T-helper 1 cell treated with Interleukin-12 subunit alpha and Interleukin-12 subunit beta and Interleukin-4 antibody, amounts not matched to agents 30 μg/mL and 1 μg/mL, for 36 hours (primary cell): ENCODE results near the gene PDXK.
"Not testable (repeated sequence)": the region's sequence is repeated elsewhere in the genome, so short reads cannot be mapped to it uniquely, and the experiment has no call there.

Experiments
- H3K27ac Mint-ChIP-seq: one replicate; pipeline ENCODE4 v1.8.0; 2021; ENCODE audit warnings: mild to moderate bottlenecking, mixed read lengths
- H3K27me3 Mint-ChIP-seq: one replicate; pipeline ENCODE4 v1.8.0; 2021; ENCODE audit warnings: low read depth, mixed read lengths
- H3K36me3 Mint-ChIP-seq: one replicate; pipeline ENCODE4 v1.8.0; 2021; ENCODE audit warnings: low read depth, mixed read lengths
- H3K4me1 Mint-ChIP-seq: one replicate; pipeline ENCODE4 v1.8.0; 2021; ENCODE audit warnings: low read depth, mixed read lengths
- H3K4me3 Mint-ChIP-seq: one replicate; pipeline ENCODE4 v1.8.0; 2021; ENCODE audit warnings: mild to moderate bottlenecking, moderate library complexity, mixed read lengths
- H3K9me3 Mint-ChIP-seq: one replicate; pipeline ENCODE4 v1.8.0; 2021; ENCODE audit warnings: mixed read lengths

The PDXK gene

DNA sequence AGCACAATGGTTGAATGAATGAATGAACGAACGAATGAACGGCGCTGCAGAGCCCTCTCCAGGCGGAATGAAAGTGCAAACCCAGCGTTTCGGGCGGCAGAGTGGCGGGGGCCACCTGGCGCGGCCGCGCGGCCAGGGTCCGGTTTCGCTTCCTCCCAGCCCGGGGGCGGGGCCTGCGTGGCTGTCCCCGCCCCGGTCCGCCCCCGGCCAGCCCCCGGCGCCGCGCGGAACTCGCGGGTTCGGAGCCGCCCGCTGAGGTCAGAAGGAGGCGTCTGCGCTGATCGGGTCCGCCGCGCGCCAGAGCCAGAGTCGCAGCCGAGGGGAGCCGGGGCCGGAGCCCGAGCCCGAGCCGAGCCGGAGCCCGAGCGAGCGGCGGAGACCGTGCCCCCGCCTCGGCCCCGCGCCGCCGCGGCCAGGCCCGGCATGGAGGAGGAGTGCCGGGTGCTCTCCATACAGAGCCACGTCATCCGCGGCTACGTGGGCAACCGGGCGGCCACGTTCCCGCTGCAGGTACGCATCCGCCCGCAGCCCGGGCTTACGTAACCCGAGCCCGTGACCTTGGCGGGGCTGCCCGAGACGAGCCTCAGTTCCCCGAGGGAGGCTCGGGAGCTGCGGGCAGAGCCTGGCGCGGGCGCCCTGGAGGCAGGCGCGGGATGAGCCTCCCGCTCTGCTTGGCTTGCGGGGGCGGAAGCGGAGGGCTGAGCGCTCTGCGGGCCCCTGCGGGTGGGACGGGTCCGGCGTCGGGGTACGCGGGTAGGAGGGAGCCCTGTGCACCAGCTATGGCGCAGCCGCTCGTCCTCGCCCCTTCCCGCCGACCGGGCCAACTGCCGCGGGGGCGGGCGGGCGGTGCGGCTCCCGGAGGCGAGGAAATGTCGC is at the start of gene PDXK:
PDXK (plus strand) TSS at position 258 of the 876 bp plus-strand sequence; CDS start at position 424, 166 bp downstream.
- peak within 1 kb of the TSS; percentile 82 for H3K27ac Mint-ChIP-seq
- H3K27me3 Mint-ChIP-seq, result peaks cover 15% of the 10 kb centered on the region
- no peaks in the 10 kb centered on the region for H3K9me3 Mint-ChIP-seq
- H3K4me1 Mint-ChIP-seq, result peaks cover 27% of the 10 kb centered on the region
- H3K36me3 Mint-ChIP-seq, result peaks cover 7% of the 10 kb centered on the region
- peak within 1 kb of the TSS; percentile 85 for H3K4me3 Mint-ChIP-seq

DNA sequence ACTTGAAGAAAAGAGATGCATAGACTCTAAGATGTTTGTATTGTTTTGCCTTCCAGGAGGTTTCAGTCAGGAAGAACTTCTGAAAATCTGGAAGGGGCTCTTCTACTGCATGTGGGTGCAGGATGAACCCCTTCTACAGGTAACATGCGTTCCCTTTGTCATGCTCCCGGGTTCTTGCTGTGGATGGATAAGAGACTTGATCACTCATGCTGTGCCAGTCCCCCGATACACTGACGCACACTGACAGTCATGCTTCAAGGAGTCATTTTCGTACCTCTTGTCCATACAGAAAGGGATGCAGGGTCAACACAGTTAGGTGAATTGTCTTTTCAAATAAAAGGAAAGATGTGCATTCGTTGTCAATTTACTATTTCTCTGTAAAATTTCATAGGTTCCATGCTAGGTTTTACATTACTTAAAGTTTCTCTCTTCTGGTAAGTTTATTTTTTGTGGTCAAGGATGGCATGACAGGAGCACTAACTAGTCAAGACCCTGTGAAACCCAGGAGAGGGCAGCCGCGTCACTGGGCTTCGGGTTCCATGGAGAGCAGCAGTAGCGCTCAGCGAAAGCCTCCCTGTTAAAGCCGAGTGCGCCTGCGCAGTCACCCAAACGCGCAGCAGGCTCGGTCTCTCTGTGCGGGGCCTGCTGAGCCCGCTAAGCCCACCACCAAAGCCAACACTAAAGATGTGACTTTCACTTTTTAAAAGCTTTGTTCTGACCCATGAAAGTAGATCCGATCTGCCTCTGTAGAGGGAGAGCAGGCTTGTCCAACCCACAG is 48.9 kb upstream of the PDXK start:
- H3K27me3 Mint-ChIP-seq, result no peaks in the 10 kb centered on the region
- H3K4me1 Mint-ChIP-seq, result peaks cover 4% of the 10 kb centered on the region

DNA sequence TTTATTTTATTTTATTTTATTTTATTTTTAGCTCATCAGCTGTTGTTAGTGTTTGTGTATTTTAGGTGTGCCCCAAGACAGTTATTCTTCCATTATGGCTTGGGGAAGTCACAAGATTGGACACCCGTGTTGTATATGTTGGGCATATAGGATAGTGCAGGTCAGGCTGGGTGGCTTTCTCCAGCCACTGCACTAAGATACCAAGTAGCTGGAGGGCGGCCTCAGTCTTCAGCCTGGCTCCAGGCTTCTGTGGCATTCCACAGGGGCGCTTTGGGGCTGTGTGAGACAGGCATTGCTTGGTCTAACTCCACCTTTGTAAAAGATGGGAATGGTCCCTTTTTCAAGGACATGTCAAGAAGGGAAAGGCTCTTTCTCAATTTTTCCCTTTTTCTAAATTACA is 43.1 kb upstream of the PDXK start:
- H3K4me3 Mint-ChIP-seq, result no peak overlapping the region
- H3K36me3 Mint-ChIP-seq, result peaks cover 33% of the 10 kb centered on the region
- H3K27me3 Mint-ChIP-seq, result no peaks in the 10 kb centered on the region
- no peak overlapping the region for H3K27ac Mint-ChIP-seq
- peaks cover 7% of the 10 kb centered on the region for H3K4me1 Mint-ChIP-seq
- H3K9me3 Mint-ChIP-seq, result no peaks in the 10 kb centered on the region

More for the DNA sequence above, 48.9 kb upstream of the PDXK start:
- H3K9me3 Mint-ChIP-seq, result peaks cover 7% of the 10 kb centered on the region
- no peak overlapping the region for H3K4me3 Mint-ChIP-seq
- H3K27ac Mint-ChIP-seq, result no peak overlapping the region
- H3K36me3 Mint-ChIP-seq, result peaks cover 37% of the 10 kb centered on the region

DNA sequence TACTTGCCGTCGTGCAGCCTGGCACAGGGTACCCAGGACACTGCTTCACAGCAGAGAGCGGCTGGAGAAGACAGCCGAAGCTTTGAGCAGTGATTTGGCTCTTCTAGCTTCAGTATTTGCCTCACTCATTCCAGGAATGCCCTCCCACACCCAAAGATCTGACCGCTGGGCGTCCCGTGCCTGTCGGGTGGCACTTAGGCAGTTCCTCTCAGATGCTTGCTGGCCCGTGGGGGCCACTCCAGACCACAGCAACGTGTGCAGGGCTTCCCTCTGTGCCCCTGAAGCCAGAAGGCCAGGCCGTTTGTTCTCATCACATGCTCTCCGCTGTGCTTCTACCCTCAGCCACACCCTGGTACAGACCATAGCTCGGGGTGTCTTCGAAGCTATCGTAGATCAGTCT is 42.5 kb upstream of the PDXK start:
- Mint-ChIP-seq H3K36me3 (peaks cover 33% of the 10 kb centered on the region), H3K9me3 (no peaks in the 10 kb centered on the region), H3K4me3 (no peak overlapping the region), H3K27ac (no peak overlapping the region), H3K4me1 (peaks cover 7% of the 10 kb centered on the region), H3K27me3 (no peaks in the 10 kb centered on the region)

DNA sequence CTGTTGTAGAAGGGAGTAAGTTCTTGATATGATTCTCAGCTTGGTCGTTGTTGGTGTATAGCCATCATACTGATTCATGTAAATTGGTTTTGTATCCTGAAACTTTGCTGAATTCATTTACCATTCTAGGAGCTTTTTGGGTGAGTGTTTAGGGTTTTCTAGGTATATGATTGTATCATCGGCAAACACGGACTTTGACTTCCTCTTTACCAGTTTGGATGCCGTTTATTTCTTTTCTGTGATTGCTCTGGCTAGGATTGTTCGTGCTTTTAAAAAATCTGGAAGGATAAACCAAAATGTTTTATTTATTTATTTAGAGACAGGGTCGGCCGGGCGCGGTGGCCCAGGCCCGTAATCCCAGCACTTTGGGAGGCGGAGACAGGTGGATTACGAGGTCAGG is 39.0 kb upstream of the PDXK start:
- H3K36me3 Mint-ChIP-seq, result peaks cover 37% of the 10 kb centered on the region
- H3K27me3 Mint-ChIP-seq, result no peaks in the 10 kb centered on the region
- H3K27ac Mint-ChIP-seq, result peak overlapping the region; percentile 6
- H3K9me3 Mint-ChIP-seq, result no peaks in the 10 kb centered on the region
- H3K4me1 Mint-ChIP-seq, result peaks cover 15% of the 10 kb centered on the region
- no peak overlapping the region for H3K4me3 Mint-ChIP-seq

DNA sequence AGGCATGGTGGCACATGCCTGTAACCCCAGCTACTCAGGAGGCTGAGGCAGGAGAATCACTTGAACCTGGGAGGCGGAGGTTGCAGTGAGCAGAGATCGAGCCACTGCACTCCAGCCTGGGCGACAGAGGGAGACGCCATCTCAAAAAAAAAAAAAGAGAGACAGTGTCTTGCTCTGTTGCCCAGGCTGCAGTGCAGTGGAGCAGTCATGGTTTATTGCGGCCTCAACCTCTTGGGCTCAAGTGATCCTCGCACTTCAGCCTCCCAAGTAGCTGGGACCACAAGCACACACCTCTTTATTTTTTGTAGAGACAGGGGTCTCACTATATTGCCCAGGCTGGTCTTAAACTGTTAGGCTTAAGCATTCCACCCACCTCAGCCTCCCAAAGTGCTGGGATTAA is 38.5 kb upstream of the PDXK start:
- Mint-ChIP-seq H3K36me3 (peaks cover 40% of the 10 kb centered on the region), H3K4me1 (peaks cover 16% of the 10 kb centered on the region)
- not testable (repeated sequence) for H3K27me3 Mint-ChIP-seq, H3K27ac Mint-ChIP-seq, H3K4me3 Mint-ChIP-seq, H3K9me3 Mint-ChIP-seq

DNA sequence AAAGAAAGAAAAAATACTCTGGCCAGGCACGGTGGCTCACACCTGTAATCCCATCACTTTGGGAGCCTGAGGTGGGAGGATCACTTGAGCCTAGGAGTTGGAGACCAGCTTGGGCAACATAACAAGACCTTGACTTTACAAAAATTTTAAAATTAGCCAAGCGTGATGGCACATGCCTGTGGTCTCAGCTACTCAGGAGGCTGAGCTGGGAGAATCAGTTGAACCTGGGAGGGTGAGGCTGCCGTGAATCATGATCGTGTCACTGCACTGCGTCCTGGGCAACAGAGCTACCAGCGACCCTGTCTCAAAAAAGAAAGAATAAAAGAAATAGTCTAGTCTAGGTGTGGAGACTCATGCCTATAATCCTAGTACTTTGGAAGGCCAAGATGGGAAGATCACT is 37.3 kb upstream of the PDXK start:
- Mint-ChIP-seq H3K27ac (no peak overlapping the region), H3K36me3 (peaks cover 44% of the 10 kb centered on the region), H3K9me3 (no peaks in the 10 kb centered on the region), H3K4me1 (peaks cover 16% of the 10 kb centered on the region), H3K27me3 (no peaks in the 10 kb centered on the region), H3K4me3 (no peak overlapping the region)

DNA sequence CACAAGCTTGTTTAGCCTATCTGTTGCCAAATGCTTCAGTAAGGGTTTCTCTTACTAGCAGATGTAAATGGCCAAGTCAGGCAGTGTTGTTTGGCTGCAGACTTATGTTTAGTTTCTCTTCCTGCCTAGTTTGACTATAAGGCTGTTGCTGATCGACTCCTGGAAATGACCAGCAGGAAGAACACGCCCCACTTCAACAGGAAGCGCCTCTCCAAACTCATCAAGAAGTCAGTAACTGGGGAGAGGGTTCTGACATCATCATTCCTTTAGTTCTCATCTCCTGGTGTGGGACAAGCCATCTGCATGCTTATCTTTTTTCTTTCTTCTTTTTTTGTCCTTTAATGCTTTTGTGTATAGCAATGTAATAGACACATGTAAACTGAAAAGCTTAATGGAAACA is 34.5 kb upstream of the PDXK start:
- H3K27me3 Mint-ChIP-seq, result no peaks in the 10 kb centered on the region

DNA sequence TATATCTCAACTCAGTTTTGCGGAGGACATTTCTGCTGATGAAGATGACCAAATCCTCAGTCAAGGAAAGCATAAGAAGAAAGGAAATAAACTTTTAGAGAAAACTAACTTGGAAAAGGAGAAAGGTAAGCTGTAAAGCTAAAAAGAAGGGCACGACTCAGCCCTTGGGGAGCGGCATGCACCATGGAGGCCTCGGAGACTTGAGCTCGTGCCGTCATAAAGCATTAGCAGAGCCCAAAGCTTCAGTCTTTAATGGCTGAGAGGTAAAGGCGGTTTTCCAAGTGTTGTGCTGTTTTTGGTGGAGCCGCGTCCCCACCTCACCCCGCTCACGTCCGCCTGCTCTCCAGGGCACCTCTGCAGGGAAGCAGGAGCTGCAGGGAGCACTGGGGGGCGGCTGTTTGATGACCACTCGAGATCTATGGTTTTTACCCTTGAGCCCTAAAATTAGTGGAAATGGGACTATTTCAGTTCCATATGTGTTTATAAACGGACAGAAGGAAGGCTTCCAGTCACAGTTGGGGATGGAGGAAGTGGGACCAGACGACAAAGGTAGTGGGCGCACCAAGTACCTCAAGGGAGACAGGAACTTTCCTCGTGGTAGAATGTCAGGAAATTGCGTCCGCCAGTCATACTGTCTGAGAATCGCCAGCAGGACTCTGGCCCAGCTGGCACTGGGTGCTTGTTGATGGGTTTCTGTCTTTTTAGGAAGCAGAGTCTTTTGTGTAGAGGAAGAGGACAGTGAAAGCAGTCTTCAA is 31.9 kb upstream of the PDXK start:
- H3K9me3 Mint-ChIP-seq, result no peaks in the 10 kb centered on the region
- H3K4me3 Mint-ChIP-seq, result no peak overlapping the region
- H3K4me1 Mint-ChIP-seq, result peaks cover 11% of the 10 kb centered on the region
- H3K36me3 Mint-ChIP-seq, result peaks cover 37% of the 10 kb centered on the region
- no peak overlapping the region for H3K27ac Mint-ChIP-seq
- no peaks in the 10 kb centered on the region for H3K27me3 Mint-ChIP-seq

More for the DNA sequence above, 34.5 kb upstream of the PDXK start:
- Mint-ChIP-seq H3K9me3 (no peaks in the 10 kb centered on the region), H3K36me3 (peaks cover 38% of the 10 kb centered on the region), H3K4me3 (peak overlapping the region; percentile 2), H3K27ac (peak overlapping the region; percentile 72), H3K4me1 (peaks cover 16% of the 10 kb centered on the region)

DNA sequence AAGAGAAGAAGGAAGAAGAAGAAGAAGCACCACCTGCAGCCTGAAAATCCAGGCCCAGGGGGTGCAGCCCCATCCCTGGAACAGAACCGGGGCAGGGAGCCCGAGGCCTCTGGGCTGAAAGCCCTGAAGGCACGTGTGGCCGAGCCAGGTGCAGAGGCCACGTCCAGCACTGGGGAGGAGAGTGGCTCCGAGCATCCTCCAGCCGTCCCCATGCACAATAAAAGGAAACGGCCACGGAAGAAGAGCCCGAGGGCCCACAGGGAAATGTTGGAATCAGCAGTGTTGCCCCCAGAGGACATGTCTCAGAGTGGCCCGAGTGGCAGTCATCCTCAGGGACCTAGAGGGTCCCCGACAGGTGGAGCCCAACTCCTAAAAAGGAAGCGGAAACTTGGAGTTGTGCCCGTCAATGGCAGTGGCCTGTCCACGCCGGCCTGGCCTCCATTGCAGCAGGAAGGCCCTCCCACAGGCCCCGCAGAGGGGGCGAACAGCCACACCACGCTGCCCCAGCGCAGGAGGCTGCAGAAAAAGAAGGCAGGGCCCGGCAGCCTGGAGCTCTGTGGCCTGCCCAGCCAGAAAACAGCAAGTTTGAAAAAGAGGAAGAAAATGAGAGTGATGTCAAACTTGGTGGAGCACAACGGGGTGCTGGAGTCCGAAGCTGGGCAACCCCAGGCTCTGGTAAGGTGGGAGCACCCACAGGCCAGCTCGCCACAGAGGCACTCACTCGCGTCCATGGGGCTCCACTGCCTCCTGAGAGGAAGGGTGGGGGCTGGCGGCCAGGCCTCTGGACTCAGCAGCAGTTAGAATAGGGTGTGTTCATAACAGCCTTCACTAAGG is 31.1 kb upstream of the PDXK start:
- no peaks in the 10 kb centered on the region for H3K27me3 Mint-ChIP-seq
- no peak overlapping the region for H3K27ac Mint-ChIP-seq
- H3K4me3 Mint-ChIP-seq, result no peak overlapping the region
- no peaks in the 10 kb centered on the region for H3K9me3 Mint-ChIP-seq
- peaks cover 36% of the 10 kb centered on the region for H3K36me3 Mint-ChIP-seq
- H3K4me1 Mint-ChIP-seq, result peaks cover 11% of the 10 kb centered on the region

DNA sequence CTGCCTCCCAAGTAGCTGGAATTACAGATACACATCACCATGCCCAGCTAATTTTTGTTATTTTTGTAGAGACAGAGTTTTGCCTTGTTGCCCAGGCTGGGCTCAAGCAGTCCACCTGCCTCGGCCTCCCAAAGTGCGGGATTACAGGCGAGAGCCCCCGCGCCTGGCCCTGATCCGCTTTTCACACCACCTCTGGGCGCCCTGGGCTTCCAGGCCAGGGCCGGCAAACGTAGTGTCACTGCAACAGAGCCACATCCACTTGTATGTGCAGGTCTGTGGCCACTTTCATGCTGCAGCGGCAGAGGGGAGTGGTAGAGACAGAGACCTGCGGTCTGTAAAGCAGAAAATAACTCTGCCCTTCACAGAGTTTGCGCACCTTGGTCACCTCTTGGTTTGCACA is 30.0 kb upstream of the PDXK start:
- peaks cover 11% of the 10 kb centered on the region for H3K4me1 Mint-ChIP-seq
- no peaks in the 10 kb centered on the region for H3K27me3 Mint-ChIP-seq
- no peak overlapping the region for H3K27ac Mint-ChIP-seq
- H3K4me3 Mint-ChIP-seq, result no peak overlapping the region
- H3K36me3 Mint-ChIP-seq, result peaks cover 32% of the 10 kb centered on the region
- H3K9me3 Mint-ChIP-seq, result no peaks in the 10 kb centered on the region

DNA sequence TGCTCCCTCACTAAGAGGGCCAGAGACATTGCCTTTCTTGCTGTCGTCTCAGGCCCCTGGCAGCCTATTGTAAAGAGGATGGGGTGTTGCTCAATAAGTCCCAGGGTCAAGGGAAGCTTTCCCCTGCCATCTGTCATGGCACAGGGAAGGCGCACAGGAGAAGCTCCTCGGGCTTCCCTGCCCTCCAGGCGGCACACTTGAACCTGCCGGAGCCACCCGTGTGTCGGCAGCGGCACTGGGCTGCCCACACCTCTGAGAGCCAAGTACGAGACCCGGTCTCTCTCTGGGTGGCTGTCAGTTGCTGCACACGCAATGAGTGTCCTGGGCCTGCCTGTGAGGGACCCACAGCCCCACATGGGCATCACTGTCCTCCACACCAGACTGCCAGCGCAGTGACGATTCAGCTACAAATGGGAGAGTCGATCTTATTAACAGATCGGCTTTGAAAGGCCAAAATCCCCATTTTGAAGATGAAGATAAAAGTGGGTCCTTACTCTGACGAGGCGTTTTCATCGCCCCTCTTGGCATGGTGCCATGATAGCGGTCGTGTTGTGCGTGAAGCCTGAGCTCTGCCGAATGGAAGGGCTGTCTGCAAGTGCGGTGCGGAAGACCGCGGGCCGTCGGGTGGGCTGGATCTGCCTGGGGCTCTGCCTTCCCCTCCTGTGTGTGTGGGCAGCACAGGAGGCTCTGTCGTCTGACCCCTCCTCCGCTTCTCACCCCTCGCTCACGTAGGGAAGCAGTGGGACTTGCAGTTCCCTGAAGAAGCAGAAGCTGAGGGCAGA is 29.2 kb upstream of the PDXK start:
- Mint-ChIP-seq H3K4me3 (no peak overlapping the region), H3K4me1 (peaks cover 5% of the 10 kb centered on the region), H3K36me3 (peaks cover 30% of the 10 kb centered on the region), H3K9me3 (no peaks in the 10 kb centered on the region), H3K27ac (no peak overlapping the region), H3K27me3 (no peaks in the 10 kb centered on the region)

DNA sequence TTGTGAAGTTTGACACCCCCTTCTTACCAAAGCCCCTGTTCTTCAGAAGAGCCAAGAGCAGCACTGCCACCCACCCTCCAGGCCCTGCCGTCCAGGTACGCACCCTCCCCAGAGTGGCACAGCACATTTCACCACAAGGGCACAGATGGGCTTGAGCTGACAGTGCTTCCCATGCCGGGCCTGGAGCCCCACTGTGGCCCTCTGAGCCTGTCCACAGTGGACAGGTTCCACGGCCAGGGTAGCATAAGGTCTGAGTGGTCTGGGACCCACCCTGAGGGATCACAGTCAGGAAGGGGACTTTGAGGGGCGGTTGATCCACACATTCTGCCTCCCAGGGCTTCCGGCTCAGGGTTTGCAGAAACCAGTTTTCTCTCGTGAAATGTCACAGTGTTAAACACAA is 28.6 kb upstream of the PDXK start:
- no peak overlapping the region for H3K4me3 Mint-ChIP-seq
- no peaks in the 10 kb centered on the region for H3K9me3 Mint-ChIP-seq
- H3K4me1 Mint-ChIP-seq, result no peaks in the 10 kb centered on the region
- peaks cover 28% of the 10 kb centered on the region for H3K36me3 Mint-ChIP-seq
- H3K27ac Mint-ChIP-seq, result no peak overlapping the region
- no peaks in the 10 kb centered on the region for H3K27me3 Mint-ChIP-seq
